Measurements from ENCODE around the gene NETO2.
A peak's percentile ranks its signal among the peaks of the same experiment; 100 is the strongest.

The NETO2 gene

DNA sequence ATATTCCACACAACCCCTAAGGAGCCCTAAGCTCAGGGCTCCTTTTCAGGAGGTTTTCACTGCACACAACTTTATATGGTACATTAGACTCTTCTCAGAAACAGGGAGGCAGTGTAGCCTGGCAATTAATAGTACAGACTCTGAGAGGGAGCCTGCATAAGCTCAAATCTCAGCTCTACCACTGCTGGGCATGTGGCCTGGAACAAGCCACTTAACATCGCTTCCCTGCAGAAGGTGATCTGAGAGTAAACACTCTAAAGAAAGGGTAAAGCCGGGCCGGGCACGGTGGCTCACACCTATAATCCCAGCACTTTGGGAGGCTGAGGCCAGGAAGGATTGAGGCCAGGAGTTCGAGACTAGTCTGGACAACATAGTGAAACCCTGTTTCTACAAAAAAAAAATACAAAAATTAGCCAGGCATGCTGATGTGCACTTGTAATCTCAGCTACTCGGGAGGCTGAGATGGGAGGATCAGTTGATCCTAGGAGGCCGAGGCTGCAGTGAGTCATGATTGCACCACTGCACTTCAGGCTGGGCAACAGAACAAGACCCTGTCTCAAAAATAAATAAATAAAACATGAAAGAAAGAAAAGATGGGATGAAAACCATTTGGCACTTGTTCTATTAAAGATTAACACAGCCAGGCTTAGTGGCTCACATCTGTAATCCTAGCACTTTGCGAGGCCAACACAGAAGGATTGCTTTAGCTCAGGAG is 99.6 kb downstream of the NETO2 start:
- no peak for DNase-seq

DNA sequence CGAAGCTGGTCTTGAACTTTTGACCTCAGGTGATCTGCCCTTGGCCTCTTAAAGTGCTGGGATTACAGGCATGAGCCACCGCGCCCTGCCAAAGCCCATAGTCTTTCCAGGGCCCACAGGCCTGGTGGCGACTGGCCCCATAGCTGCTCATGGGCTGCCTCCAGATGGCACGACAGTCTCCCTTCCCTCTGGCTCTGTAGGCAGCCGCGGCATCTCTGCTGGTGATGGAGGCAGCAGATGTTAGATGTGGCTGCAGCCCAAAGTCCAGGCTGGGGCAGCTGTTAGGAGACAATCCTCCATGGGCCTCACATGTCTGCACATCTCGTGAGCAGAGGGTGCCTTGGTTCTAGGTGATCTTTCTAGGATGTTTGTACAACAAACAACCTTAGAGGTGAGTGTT is 100.5 kb downstream of the NETO2 start:
- no peak for DNase-seq

DNA sequence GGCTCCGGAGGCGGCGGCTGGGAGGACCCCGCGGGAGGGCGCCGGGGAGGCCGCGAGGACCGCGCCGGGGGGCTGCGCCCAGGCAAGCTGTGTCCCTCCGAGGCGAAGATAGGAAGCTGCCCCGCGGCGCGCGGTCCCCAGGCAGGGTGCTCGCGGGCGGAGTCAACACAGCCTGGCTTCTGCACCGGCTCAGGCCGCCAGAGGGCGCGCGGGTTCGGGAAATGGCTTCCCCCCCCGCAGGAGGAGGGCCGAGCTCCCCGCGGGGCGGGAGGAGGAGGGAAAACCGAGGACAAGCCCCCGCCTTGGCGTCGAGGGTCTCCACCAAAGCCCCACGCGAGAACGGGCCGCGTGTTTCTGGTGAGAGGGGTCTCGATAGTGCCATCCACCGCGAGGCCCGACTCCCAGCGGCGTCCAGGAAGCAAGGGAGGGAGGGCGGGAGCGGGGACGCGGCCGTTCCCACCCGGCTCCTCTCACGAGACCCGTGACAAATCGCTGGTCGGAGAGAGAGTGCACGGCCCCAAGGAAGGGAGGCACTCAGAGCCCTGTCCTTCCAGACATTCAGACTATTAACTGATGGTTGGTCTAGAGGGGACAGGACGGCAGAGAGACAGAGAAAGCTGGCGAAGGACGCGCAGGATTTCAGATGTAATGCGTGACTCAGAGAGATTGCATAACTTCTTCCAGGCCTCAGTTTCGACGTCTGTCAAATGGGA is 105.8 kb downstream of the NETO2 start:
- DNase-seq, result peak; percentile 87

DNA sequence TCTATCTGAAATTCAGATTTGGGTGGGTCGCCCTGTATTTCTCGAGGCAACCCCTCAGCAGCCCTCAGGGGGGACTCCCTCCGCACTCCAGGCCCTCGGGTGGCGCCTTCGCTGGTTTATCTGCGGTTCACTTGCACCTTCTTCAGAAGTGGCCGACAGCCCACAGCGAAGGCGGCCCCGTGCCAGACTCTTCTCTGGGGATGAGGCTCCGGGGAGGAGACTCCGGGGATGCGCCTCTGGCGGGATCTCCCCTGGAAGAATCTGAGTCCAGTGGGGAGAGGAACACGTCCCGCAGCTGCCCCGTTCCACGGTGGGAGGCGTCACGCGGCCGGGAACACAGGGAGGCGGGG is 106.4 kb downstream of the NETO2 start:
- peak; percentile 22 for DNase-seq

DNA sequence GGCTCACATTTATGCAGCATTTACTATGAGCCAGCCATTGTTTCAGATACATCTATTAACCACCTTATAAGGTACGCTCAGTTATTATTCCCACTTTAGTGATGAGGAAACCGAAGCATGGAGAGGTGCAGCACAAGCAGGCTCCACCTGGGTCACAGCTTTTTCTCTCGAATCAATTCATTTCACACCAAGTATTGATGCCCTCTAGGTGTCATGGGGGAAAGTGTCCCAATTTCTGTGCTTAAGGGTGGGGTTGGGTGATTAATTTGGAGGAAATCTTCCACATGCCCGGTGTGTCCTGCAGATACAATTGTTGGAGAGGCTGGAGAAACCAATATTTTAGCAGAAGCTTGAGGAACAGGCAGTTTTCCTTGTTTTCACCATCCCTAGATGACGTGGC is 107.5 kb downstream of the NETO2 start:
- DNase-seq, result no peak

DNA sequence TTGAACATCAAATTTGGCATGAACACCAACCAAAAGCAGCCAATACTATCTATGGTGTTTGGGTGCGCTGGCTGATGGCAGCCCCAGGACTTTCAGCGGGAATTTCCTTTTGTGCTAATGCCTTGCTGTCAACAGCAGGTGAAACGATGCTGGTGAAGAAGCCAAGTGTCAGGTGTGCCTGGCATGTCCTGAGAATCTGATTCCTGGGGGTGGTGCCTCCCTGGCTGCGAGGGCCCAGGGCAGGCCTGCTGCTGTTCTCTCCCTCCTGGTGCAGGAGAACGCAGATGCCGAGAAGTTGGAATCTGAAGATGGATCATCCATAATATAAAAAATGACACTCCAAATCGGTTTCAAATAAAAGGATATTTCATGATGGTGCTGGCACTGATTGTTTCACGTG is 108.3 kb downstream of the NETO2 start:
- DNase-seq, result no peak

DNA sequence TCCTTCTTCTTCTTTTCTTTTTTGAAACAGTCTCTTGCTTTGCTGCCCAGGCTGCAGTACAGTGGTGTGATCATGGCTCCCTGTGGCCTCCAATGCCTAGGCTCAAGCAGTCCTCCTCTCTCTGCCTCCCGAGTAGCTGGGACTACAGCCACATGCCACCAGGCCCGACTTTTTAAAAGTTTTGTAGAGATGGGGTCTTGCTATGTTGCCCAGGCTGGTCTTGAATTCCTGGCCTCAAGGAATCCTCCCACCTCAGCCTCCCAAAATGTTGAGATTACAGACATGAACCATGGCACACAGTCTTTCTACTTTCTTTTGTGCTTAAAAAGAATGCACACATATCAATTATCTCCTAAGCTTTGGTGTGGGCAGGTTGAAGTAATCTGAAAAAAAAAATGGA is 109.3 kb downstream of the NETO2 start:
- DNase-seq, result no peak

GRCh38 chr16:47033176-47033575 is 110.6 kb downstream of the NETO2 start:
- no peak for DNase-seq

- no peak for DNase-seq
Observed at GRCh38 chr16:47029724-47030123, 114.0 kb downstream of the NETO2 start.

GRCh38 chr16:47028767-47029377 is 114.9 kb downstream of the NETO2 start:
- no peak for DNase-seq

Measured in stimulated activated CD4-positive, alpha-beta T cell treated with anti-CD3 and anti-CD28 coated beads, Interleukin-1b, Interleukin-23, amount 100 ng/mL, for 48 hours (primary cell).